NCI-H2227 (cell line): ENCODE data around the gene POU6F2.
"Not testable (repeated sequence)": the region's sequence is repeated elsewhere in the genome, so short reads cannot be mapped to it uniquely, and the experiment has no call there.

Experiments
- DNase-seq: peaks from one replicate; lab custom pipeline; 2025; ENCODE audit not compliant: unreplicated experiment; lab: John Stamatoyannopoulos, UW

Gene POU6F2

DNA sequence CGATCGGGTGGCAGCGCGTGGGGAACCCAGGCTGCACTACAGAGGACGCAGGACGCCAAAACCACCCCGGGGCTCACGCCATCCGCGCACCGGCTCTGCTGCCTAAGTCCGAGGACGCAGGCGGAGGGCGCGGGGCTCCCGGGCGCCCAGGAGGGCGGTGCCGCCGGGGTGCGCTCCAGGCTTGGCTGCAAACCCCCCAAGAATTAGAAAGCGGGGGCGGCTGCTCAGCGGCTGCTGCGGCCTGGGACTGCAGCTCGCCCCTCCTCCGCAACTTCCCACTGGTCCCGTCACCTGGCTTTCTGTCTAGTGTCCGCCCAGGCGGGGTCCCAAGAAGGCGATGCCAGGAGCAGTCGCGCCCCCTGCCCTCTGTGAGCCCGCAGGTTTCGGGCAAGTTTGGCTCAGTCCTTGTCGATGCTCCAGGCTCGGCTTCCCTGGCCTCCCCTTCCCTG is 1.7 kb upstream of the POU6F2 start:
- peak; percentile 14 for DNase-seq

DNA sequence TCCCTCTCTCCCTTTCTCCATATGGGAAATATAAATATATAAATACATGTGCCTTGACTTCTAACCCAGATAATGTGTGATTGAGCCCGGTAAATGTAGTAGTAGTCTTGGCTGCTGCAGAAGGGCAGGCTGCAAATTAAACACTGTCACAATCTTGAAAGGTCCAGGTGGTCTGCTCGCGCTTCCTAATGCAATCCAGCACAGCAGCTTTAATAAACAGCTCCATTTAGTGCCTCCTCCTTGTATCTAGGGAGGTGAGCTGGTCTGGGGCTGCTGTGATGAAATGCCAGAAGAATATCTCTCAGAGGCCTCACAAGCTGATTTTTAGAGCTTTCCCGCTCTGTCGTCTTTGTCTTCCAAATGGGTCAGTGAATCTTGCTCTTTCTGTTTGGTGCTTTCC is 782 bp downstream of the POU6F2 start:
- DNase-seq, result peak; percentile 37

DNA sequence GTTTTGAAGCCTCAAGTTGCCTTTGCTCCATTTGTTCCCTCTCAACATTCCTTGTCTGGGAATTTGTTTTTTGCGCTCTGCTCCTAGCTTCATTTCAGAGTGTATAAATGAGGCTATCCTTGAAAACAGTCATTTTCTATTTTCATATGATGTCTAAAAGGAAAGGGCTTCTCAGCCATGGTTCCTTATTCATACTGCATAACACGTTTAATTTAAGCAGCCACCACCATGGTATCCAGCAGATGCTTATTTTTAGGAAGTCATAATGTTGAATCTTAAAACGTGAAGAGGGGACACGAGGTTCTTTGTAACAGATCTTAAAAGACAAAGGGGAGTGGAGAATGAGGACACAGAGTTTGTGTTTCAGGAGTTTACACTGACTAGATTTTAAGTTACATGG is 14.5 kb downstream of the POU6F2 start:
- DNase-seq, result no peak

DNA sequence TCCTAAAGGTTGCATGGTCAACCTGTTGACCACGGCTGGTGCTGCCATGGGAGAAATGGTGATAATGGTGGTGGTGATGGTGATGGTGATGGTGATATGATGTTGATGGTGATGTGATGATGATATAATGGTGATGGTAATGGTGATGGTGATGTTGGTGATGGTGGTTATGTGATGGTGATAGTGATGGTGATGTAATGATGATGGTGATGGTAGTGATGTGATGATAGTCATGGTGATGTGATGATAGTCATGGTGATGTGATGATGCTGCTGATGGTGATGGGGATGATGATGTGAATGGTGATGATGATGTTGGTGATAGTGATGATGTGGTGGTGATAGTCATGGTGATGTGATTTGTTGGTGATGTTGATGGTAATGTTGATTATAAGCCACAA is 23.9 kb downstream of the POU6F2 start:
- no peak for DNase-seq

GRCh38 chr7:39002755-39003154 is 25.0 kb downstream of the POU6F2 start:
- DNase-seq, result no peak

DNA sequence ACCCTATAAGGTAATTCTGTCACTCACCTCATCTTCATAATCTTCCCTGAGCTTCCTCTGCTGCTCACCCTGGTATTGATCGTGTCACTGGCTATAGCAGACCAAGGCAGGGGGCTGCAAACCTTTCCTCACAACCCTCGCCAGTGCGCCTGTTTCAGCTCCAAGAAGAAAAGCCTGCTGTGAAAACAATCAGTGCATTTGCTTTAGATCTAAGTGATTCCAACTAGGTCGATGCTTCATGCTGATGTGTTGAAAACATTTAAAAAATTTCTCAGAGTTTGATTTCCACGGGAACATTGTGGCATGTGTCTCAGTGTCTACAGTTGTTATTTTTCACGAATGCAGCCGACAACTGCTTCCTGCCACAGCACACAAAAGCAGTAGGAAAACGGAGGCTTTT is 27.3 kb downstream of the POU6F2 start:
- peak; percentile 18 for DNase-seq

- DNase-seq, result no peak
These were observed 27.8 kb downstream of the POU6F2 start for GRCh38 chr7:39005461-39005860.

DNA sequence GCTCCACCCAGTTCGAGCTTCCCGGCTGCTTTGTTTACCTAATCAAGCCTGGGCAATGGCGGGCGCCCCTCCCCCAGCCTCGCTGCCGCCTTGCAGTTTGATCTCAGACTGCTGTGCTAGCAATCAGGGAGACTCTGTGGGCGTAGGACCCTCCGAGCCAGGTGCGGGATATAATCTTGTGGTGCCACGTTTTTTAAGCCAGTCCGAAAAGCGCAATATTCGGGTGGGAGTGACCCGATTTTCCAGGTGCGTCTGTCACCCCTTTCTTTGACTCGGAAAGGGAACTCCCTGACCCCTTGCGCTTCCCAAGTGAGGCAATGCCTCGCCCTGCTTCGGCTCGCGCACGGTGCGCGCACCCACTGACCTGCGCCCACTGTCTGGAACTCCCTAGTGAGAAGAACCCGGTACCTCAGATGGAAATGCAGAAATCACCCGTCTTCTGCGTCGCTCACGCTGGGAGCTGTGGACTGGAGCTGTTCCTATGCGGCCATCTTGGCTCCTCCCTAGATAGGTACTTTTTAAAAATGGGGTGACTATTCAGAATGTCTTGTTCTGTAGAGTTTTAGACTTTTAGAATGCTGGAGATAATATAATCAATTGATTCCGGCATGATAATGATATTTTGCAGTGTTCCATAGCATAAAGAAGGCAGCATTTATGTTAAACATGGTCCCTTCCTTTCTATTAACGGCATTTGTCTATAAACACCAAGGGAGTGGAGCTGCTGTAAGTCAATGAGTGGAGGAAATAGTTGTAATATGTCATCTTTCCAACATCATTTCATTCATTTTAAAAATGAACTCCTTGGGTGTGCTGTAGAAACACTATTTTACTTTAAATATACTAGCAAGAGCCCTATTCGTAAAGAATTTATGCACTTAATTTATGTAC is 35.6 kb downstream of the POU6F2 start:
- DNase-seq, result not testable (repeated sequence)

DNA sequence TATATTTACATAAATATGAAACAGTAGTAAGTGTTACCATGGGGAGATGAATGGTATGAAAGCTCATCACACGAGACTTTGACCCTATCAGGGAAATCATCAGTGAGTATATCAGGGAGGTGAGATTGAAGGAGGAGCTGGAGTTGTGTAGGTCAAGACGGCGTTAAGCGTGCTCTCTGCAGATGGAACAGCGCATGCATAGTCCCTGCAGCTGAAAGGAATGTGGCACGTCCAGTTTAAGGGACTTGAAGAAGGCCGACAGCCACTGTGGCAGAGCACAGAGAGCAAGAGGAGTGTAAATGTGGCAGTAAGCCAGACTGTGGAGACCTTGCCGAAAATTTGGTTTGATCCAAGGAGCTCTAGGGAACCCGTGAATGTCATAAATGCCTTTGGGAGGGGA is 38.9 kb downstream of the POU6F2 start:
- DNase-seq, result no peak

DNA sequence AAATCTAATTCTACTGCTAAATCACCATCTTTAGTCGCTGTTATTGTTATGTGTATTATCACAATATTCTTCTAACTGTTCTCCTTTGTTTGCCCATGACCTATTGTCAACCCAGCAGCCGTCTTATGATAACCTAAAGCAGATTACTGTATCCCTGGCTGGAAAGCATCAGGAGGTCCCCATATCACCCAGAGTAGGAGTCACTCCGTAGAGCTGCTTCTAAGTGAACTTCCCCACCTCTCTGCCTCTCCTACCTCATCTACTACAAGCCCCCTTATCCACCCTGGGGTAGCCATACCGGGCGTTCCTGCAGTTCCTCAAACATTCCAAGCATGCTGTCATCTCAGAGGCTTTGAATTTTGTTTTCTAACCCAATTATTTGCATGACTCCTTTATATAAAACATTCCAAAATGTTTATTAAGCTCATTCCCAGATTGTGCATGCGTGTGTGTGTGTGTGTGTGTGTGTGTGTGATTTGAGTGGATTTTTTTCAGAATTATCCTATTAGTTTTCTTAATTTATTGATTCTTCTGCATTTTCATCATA is 39.7 kb downstream of the POU6F2 start:
- no peak for DNase-seq

DNA sequence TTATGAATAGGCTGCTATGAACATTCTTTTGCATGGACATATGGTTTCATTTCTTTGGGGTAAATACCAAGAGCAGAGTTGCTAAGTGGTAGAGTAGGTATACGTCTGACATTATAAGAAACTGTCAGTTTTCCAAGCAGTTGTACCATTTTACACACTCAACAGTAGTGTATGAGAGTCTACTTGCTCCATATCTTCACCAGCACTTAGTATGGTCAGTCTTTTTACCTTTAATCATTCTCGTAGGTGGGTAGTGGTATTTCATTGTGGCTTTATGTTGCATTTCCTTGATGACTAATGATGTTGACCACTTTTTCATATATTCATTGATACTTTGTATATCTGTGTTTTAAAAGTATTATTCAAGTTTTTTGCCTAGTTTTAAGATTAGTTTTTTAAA is 45.1 kb downstream of the POU6F2 start:
- DNase-seq, result no peak

DNA sequence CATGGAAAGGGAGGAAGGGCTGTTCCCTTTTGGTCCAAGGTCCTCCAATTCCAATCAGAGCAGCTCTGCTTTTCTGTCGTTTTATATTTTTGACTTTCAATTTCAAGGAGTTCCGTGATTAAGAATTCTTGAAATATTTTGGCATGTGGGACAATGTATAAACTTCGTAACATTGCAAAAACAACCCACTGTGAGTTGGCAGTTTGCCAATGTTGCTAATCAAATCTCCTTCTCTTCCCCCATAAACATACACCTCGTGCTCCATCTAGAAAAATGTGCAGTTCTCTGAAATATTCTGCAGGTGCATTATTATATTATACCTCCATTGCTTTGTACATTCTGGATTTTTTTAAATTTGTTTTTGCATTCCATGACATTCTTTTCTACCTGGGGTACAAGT is 49.8 kb downstream of the POU6F2 start:
- DNase-seq, result peak; percentile 6

- no peak for DNase-seq
These were observed 56.3 kb downstream of the POU6F2 start for GRCh38 chr7:39033885-39034624.

DNA sequence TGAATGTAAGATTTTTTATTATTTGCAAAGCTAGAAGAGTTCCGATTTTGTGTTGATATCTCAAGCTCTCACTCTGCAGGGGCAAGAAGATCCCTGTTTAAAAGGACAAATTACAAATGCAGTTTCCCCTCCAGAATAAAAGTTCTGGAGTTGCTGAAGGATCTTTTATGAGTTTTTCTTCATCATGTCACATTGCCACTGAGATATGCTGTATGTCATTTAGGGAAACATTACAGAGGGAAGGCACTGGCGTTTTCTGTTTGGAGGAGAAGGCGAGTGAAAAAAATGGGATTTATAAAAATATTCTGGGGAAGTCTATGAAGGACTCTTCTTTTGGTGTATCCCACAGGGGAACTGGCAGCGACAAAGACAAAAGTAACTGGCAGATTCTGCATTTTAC is 57.4 kb downstream of the POU6F2 start:
- DNase-seq, result no peak

- DNase-seq, result no peak
These were observed 58.2 kb downstream of the POU6F2 start for GRCh38 chr7:39035903-39036302.

DNA sequence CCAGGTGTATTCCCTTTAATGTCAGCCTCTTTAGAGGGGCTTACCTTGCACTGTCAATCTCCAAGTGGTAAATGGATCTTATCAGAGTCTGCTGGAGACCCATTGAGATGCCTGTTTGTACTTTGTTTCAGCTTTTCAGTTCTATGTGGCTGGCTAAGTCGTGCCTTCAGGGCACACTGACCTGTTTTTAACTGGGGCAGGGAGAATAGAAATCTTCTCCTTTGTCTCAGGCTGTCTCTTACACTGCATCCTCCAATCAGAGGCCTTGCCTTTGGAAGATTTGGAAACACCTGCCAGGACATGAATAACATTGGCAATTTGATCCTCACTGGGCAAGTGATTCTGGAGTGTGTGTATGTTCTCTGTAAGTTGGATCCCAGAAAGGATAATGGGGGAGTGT is 65.0 kb downstream of the POU6F2 start:
- DNase-seq, result no peak

DNA sequence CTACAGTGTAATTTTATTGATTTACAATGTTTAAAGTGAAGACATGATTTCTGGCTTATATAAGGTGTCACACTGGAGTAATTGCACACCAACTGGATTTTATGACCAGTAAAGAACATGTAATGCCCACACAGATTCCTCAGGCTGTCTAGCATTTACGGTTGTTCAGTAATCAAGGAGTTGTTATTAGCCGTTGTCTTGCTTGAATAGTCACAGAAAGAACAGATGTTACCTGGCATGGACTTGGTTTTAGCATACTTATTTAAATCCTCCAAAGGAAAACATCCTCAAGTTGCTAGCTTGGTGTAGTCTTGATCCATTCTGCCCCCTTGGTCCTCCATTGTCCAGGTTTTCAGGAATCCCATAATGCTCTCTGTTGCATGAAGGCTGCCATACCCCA is 65.8 kb downstream of the POU6F2 start:
- DNase-seq, result peak; percentile 54

- DNase-seq, result no peak
These were observed 66.8 kb downstream of the POU6F2 start for GRCh38 chr7:39044489-39044888.

GRCh38 chr7:39045231-39045630 is 67.5 kb downstream of the POU6F2 start:
- DNase-seq, result no peak

GRCh38 chr7:39051279-39051678 is 73.6 kb downstream of the POU6F2 start:
- DNase-seq, result no peak

DNA sequence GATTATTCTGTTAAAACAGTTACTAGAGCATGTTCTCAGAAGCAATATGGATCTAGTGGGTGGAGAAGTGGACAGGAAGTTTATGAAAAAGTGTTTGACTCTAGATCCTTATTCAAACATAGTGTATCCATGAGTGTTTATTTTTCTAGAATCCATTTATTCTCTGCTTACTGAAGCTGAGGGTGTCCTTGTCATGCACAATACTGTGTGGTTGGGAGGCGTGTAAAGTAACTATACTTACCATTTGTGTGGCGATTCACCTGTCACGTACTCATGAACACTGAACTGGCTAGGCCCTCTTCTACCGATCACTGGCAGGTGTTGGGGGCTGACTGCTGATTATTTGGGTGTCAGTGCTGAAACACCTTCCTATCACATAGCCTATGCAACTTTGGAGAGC is 74.0 kb downstream of the POU6F2 start:
- no peak for DNase-seq

DNA sequence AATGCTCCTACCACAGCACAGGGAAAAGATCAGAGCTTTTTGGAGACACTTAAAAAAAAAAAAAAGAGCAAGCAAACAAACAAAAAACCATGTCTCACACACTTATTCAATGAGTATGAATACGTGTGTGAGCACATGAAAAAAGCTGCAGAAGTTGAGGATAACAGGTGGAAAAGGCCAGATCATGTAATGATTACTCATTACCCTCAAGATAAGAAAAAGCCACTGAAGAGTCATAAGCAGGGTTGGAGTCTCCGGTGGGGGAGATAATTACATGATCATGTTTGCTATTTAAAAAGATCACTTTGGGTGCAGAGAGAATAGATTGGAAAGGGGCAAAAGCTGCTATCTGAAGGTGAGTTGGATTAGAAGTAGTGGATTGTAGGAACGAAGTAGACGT is 77.0 kb downstream of the POU6F2 start:
- no peak for DNase-seq
